ENCODE data around the gene OR11H1.
"Not testable (repeated sequence)": the region's sequence is repeated elsewhere in the genome, so short reads cannot be mapped to it uniquely, and the experiment has no call there.

- not testable (repeated sequence) for TF ChIP-seq CTCF, EP300, POLR2A (IDR thresholded peaks at IDR 0.05)
These were observed 35.5 kb downstream of the OR11H1 start for GRCh38 chr22:15563461-15563860.

Data from stomach (tissue), 4 donors.